ENCODE measurements around the gene LMCD1.

Gene LMCD1

DNA sequence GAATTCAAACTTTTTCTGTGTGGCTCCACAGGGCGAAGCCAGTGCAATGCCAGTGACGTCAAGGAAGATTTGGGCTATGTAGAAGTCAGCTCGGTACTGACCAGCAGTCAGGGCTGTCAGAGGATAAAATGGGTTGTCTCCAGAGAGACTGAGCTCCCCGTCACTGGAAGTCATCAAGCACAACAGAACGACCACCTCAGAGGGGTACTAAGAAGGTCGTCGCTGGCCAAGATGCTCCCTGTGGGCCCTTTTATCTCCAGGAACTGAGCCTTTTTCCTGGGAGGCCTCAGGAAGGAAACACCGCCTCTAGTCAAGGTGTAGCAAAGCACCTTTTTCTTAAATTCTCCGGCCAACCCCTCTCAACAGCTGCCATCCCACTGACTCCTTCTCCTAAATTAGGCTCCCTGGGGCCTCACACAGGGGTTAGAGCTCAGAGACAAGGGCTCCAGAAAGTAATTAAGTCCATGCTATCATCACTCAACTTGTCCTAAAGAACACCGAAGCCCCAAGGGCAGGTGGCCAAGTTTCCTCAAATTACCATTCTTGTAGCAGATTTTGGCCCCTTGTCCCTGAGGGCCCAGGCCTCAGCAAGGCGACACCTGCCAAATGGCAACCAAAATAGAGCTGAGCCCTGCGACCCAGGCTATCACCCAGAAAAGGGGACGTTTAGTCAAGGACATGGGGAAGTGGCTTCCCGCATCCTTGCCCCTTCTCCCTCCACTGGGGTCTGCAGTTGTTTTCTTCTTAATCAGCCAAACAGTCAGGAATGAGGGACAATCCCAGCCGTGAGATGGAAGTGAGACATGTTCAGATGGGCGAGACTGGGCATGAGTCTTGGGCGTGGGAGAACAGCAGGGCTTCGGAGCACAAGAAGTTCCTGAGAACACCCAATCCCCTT, 94.9 kb downstream of the LMCD1 start:
- in situ Hi-C loops (cut with HindIII; ENCODE audit: low pct_ligation_motif_present, low pct_unique_long_range_greater_than_20kb, low sequenced_read_pairs), result no loop called here
- DNase-seq, result no peak

DNA sequence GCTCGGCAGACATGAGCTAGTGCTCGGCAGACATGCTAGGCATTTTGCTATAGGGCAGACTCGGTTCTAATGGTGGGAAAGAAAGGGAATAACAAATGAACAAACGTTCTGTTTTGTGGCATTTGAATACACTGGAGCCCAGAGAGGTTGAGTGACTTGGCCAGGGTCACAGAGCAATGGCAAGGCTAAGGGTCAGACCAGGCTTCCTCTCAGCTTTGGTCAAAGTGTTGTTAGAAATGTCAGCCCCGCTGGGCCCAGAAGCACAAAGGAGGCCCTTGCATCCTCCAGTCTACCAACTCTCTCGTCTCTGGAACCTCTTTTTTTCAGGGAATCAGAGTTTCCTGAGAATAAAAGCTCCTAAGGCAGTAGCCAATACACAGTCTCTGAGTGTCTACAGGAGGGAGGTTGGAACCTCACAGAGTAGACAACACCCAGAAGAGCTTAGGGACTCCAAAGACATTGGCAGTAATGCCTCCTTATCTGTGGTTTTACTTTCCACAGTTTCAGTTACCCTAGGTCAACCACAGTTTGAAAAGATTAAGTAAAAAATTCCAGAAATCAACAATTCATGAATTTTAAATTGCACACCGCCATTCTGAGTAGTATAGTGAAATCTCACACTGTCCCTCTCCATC, 95.7 kb downstream of the LMCD1 start:
- in situ Hi-C loops (cut with HindIII; ENCODE audit: low pct_ligation_motif_present, low pct_unique_long_range_greater_than_20kb, low sequenced_read_pairs), result no loop called here
- no peak for DNase-seq

- in situ Hi-C loops (cut with HindIII; ENCODE audit: low pct_ligation_motif_present, low pct_unique_long_range_greater_than_20kb, low sequenced_read_pairs), result no loop called here
- DNase-seq, result no peak
These were observed 97.5 kb downstream of the LMCD1 start for GRCh38 chr3:8599146-8599545.

DNA sequence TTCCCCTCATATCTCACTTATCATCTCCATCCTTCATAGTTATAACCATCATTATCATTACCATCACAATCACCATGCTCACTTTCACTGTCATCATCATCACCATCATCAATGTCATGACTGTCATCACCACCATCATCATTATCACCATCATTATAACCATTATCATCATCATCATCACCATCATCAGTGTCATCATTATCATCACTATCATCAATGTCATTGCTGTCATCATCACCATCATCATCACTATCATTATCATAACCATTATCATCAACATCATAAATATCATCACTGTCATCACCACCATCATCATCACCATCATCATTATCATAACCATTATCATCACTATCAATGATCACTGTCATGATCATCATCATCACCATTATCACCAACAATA, 98.8 kb downstream of the LMCD1 start:
- in situ Hi-C loops (cut with HindIII; ENCODE audit: low pct_ligation_motif_present, low pct_unique_long_range_greater_than_20kb, low sequenced_read_pairs), result no loop called here
- DNase-seq, result no peak

DNA sequence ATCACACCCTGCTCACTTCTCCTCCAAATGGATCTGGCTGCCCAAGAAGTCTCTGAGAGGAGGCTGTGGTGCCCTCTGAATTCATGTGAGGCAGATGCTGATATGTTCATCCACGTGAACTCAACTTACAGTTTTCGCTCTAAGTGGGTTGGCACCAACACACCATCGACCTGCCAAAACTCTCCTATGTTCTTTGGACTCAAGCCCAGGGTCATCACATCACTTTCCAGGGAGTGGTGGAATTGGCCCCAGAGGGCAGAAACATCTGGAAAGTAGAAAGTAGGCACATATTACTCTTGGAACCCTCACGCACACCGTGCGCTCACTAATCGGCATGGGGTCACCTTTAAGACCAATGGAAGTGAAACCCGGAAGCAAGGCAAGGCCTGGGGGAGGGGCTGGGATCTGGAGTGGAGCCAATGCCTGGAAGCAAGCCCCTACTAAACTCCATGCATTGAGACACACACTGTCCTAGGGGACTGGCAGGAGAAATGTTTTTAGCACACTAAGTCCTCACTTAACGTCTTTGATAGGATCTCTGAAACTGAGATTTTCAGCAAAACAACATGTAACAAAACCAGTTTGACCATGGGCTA, 101.6 kb downstream of the LMCD1 start:
- DNase-seq, result no peak
- in situ Hi-C loops (cut with HindIII; ENCODE audit: low pct_ligation_motif_present, low pct_unique_long_range_greater_than_20kb, low sequenced_read_pairs), result no loop called here

GRCh38 chr3:8604006-8604405, 102.4 kb downstream of the LMCD1 start:
- in situ Hi-C loops (cut with HindIII; ENCODE audit: low pct_ligation_motif_present, low pct_unique_long_range_greater_than_20kb, low sequenced_read_pairs), result no loop called here
- no peak for DNase-seq

- DNase-seq, result no peak
- in situ Hi-C loops (cut with HindIII; ENCODE audit: low pct_ligation_motif_present, low pct_unique_long_range_greater_than_20kb, low sequenced_read_pairs), result no loop called here
These were observed 103.4 kb downstream of the LMCD1 start for GRCh38 chr3:8604988-8605387.

GRCh38 chr3:8606701-8607231, 105.1 kb downstream of the LMCD1 start:
- in situ Hi-C loops (cut with HindIII; ENCODE audit: low pct_ligation_motif_present, low pct_unique_long_range_greater_than_20kb, low sequenced_read_pairs), result no loop called here
- no peak for DNase-seq

- in situ Hi-C loops (cut with HindIII; ENCODE audit: low pct_ligation_motif_present, low pct_unique_long_range_greater_than_20kb, low sequenced_read_pairs), result no loop called here
- peak; percentile 30 for DNase-seq
These were observed 105.8 kb downstream of the LMCD1 start for GRCh38 chr3:8607234-8608040.

GRCh38 chr3:8608041-8608790, 106.6 kb downstream of the LMCD1 start:
- in situ Hi-C loops (cut with HindIII; ENCODE audit: low pct_ligation_motif_present, low pct_unique_long_range_greater_than_20kb, low sequenced_read_pairs), result no loop called here
- DNase-seq, result no peak

GRCh38 chr3:8608791-8609467, 107.3 kb downstream of the LMCD1 start:
- in situ Hi-C loops (cut with HindIII; ENCODE audit: low pct_ligation_motif_present, low pct_unique_long_range_greater_than_20kb, low sequenced_read_pairs), result no loop called here
- no peak for DNase-seq

- in situ Hi-C loops (cut with HindIII; ENCODE audit: low pct_ligation_motif_present, low pct_unique_long_range_greater_than_20kb, low sequenced_read_pairs), result no loop called here
- no peak for DNase-seq
These were observed 109.3 kb downstream of the LMCD1 start for GRCh38 chr3:8610951-8611350.

GRCh38 chr3:8617921-8618320, 116.3 kb downstream of the LMCD1 start:
- in situ Hi-C loops (cut with HindIII; ENCODE audit: low pct_ligation_motif_present, low pct_unique_long_range_greater_than_20kb, low sequenced_read_pairs), result no loop called here
- no peak for DNase-seq

DNA sequence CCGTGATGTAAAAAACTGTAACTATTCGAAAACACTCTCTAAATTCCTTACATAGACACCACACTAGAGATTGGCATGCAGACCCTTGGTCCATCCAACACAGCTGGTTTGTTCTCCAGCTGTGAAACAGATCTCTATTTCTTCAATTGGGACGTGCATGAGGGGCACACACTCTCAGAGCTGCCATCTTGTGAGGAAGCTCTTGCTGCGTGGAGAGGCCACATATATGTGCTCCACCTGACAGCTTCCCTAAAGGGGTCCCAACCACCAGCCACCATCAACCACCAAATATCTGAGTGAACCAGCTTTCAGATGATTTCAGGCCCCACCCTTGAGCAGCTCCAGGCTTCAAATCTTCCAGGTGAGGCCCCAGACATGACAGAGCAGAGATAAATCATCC, 117.3 kb downstream of the LMCD1 start:
- in situ Hi-C loops (cut with HindIII; ENCODE audit: low pct_ligation_motif_present, low pct_unique_long_range_greater_than_20kb, low sequenced_read_pairs), result no loop called here
- no peak for DNase-seq

- in situ Hi-C loops (cut with HindIII; ENCODE audit: low pct_ligation_motif_present, low pct_unique_long_range_greater_than_20kb, low sequenced_read_pairs), result no loop called here
- DNase-seq, result no peak
These were observed 117.9 kb downstream of the LMCD1 start for GRCh38 chr3:8619548-8619947.

DNA sequence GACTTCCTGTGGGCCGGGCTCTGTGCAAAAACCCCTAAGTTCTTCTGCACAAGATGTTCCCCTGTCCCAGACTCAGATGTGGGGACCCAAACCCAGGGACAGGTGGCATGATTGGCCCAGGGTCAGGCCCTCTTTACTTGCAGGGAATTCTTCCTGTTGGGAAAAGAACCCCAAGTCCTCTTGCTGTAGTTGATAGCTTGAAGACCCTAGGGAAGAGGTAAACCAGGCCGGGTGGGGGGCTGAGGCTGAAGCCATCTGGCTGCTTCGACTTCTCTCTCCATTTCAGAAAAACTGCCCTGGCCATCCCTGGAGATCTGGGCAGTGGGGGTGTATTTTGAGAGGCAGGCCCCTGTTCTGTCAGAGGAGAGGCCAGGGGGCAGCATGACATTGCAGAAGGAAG, 119.5 kb downstream of the LMCD1 start:
- DNase-seq, result no peak
- in situ Hi-C loops (cut with HindIII; ENCODE audit: low pct_ligation_motif_present, low pct_unique_long_range_greater_than_20kb, low sequenced_read_pairs), result no loop called here

DNA sequence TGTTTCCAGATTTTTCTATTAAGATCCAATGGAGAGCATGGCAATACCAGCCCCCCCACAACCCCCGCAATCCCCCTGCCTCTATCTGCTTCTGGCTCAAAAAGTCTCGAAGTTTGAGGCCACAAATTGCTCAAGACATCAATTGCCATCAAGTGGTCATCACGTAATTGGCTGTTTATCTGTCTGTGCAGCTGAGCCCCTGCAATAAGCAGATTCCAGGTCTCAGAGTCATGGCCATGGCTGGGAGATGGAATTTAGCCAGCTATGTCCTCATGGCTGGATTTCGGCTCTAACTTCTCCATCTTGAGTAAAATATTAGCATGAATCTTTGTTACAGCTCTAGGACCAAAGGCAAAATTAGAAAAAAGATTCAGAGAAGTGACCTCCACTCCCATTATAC, 120.2 kb downstream of the LMCD1 start:
- DNase-seq, result no peak
- in situ Hi-C loops (cut with HindIII; ENCODE audit: low pct_ligation_motif_present, low pct_unique_long_range_greater_than_20kb, low sequenced_read_pairs), result no loop called here
